HG02588 (cell line): ENCODE results near the gene PROM2.

ENCODE experiments used
- ATAC-seq: cut with Tn5 transposase; IDR thresholded peaks from one replicate; pipeline ENCODE4 v1.9.1; 2021; ENCODE audit warnings: mild to moderate bottlenecking, moderate library complexity; ENCODE audit not compliant: unreplicated experiment

PROM2 gene

GRCh38 chr2:95305380-95306061 is 31.3 kb downstream of the PROM2 start:
- no peak for ATAC-seq

- ATAC-seq = no peak
These were observed 32.2 kb downstream of the PROM2 start for GRCh38 chr2:95306336-95306895.

- ATAC-seq = no peak
These were observed 32.8 kb downstream of the PROM2 start for GRCh38 chr2:95307036-95307435.

DNA sequence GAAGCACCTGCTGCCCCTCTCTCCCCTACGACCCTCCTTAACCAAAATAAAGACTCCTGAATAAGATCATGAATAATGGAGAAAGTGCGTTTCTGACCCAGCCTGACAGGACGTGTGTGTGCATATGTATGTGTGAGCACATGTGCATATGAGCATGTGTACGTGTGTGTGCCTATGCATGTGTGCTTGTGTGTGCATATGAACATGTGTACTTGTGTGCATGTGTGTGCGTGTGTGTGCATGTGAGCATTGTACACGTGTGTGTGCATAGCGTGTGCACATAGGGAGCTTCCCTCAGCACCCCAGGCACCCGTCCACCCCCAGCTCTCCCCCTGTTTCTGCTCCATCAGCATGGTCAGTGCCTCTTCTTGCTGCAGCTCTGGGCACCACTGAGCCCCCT is 33.6 kb downstream of the PROM2 start:
- no peak for ATAC-seq

- no peak for ATAC-seq
These were observed 34.3 kb downstream of the PROM2 start for GRCh38 chr2:95308426-95308990.

- ATAC-seq = no peak
These were observed 35.4 kb downstream of the PROM2 start for GRCh38 chr2:95309599-95309998.

GRCh38 chr2:95310216-95310615 is 36.0 kb downstream of the PROM2 start:
- no peak for ATAC-seq

- no peak for ATAC-seq
These were observed 36.4 kb downstream of the PROM2 start for GRCh38 chr2:95310651-95311050.

DNA sequence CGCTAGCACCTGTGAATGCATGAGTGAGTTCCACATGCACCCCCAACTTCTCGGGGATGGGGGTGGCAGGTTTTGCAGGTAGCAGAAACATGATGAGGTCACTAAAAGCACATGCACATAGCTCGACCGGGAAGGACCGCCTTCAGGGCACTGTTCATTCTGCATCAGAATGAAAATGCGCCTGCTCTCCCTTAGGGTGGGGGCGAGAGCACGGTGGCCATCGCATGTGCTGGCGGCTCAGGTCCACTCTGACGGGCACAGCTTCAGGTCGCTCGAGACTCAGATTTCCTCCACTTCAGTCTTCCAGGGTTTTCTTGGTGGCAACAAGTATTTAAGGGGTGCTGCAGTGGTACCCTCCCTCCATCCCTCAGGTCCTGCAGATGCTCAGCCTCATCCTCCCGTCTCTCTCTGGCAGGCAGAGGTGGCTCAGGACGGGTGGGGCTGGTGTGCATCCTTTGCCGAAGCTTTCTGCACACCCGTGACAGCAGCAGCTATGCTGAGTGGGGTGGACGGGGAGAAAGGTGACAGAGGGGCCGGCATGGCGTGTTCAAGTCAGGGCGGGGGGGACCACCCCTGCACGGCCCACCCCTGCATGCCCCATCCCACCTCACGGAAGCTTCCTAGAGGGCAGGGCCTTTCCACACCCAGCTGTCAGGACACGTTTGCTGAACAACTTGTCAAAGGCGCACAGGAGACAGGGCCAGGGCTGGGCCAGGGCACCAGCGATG is 37.7 kb downstream of the PROM2 start:
- ATAC-seq = no peak

DNA sequence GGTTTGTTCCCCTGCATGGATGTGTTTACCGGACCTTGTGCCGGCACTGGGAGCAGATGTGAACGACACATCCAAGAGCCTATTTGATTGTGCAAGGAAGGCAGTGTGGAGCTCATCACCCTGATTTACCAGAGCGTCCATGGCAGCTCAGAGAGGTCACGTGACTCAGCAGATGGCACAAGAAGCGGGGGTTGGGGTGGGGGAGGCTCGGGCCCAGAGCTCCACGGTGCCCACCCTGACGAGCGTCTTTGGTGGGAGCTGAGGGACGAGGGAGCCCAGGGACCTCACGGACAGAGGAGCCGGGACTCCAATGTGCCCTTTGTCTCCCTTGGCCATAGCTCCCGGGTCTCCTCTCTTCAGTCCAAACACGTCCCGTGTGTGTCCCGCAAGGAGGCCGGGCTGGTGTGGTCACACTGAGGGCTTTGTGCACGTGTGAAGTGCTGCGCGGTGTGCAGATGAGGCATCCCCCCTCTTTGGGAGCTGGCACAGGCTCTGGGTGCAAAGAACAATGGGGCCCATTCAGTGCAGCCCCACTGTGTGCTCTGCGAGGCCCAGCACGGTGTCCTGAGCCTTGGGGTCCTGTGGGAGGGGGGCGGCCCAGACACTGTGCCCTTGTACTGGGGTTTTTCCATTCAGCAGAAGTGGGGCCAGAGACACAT is 38.4 kb downstream of the PROM2 start:
- ATAC-seq = no peak

DNA sequence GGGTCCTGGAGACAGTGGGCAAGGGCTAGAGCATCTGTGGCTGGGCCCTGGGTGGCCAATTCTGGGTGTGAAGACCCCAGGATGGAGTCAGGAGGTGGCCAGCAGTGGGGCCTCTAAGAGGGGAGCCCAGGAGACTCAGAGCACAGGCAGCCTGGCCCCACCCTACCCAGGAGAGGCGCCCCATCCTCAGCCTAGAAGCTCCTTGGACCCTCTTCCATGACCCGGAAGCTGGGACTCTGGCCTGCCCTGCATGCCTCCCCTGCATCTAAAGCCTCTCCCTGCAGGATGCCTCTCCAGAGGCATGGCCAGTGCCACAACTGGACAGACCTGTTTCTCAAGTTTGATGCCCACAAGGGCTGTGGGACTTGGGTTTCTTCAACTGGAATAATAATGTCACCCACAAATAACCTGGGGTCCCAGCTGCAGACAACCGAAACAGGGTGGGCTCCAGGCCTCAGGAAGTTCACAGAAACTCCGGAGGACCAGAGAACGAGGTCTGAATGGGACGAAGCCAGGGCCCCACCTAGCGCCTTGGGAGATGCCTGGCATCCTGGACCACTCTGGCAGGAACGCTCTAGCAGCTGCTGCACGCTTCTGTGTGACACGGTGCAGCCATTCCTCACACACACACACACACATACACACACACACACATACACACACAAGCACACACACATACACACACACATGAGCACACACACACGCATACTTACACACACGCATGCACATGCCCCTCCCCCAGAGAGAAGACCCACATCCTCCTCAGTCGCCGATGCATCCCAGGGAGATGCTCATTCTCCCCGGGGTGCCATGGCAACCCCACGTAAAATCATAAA is 39.3 kb downstream of the PROM2 start:
- ATAC-seq = no peak

- no peak for ATAC-seq
These were observed 40.3 kb downstream of the PROM2 start for GRCh38 chr2:95314598-95314963.

DNA sequence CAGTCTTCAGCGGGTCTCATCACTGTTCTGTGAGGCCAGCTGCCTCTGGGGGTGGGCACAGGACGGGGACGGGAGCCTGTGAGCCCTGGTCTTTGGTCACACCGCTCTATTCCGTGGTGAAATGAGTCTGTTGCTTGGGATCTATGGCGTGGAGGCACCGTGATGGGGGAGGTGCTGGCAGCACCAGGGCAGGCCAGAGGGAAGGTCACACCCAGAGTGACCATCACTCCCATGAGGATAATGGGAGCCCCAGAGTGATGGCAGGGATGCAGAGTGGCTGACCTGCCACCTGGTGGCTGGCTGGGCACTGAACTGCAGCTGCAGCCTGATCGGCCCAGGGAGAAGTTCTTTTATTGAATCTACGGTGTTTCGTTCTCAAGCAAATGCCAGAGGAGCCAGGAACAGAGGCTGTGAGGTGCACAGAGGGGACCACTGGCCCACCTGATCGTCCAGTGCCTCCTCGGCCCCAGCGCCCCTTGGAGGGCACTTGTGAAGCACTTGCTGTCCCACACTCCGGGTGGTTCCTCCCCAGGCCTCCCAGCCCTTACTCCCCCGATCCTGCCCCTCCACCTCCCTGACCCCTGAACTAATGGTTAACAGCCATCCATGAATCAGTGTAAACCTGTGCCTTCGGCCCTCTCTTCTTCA is 40.8 kb downstream of the PROM2 start:
- no peak for ATAC-seq

GRCh38 chr2:95315801-95316411 is 41.7 kb downstream of the PROM2 start:
- no peak for ATAC-seq

GRCh38 chr2:95316466-95317122 is 42.3 kb downstream of the PROM2 start:
- no peak for ATAC-seq

DNA sequence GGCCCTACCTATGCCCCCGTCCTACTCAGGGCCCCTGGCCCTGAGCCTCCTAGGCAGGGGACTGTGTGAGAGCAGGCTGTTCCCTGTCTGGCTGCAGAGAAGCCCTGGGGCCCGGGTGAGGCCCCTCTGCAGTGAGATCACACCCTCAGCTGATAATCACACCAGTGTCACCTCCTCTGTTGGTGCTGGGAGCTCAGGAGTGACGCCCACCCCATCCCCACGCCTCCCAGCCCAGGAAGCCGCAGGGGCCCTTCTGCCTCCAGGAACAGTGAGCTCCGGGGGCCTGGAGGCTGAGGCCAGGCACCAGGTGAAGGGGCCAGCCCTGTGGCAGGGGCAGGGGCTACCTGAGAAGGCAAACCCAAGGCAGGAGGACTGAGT is 42.9 kb downstream of the PROM2 start:
- no peak for ATAC-seq

GRCh38 chr2:95317665-95318425 is 43.6 kb downstream of the PROM2 start:
- ATAC-seq = no peak

- ATAC-seq = no peak
These were observed 44.4 kb downstream of the PROM2 start for GRCh38 chr2:95318431-95319220.
